HepG2 (cell line): ENCODE results near the gene CCT7. TPM values are rescaled to one million over a fixed set of nuclear protein-coding genes. Genes with fewer than 3 reads are reported as not detected.

Experiments used
- ARNT ChIP-seq: fragments of 450-650 bp; IDR thresholded peaks from 2 replicates; pipeline ENCODE4 v1.6.1; 2017
- HHEX ChIP-seq: IDR thresholded peaks from 2 replicates; pipeline ENCODE4 v1.6.1; 2016; ENCODE audit warnings: control low read depth
- MATR3 ChIP-seq: sonication (generic); formaldehyde crosslinking; IDR thresholded peaks from 2 replicates; pipeline ENCODE4 v1.4.0; 2020; ENCODE audit warnings: missing genetic modification reagents
- NKX3-1 ChIP-seq: sonication (generic); formaldehyde crosslinking; IDR thresholded peaks from 2 replicates; pipeline ENCODE4 v1.5.0; 2020; ENCODE audit warnings: missing genetic modification reagents
- NR2F1 ChIP-seq, 2 experiments: fragments of 450-650 bp in 1 of 2; formaldehyde crosslinking in 1 of 2; IDR thresholded peaks; 2 replicates each; pipeline versions ENCODE4 v1.5.0 to v1.6.1; 2016 to 2020; ENCODE audit warnings: mild to moderate bottlenecking in 1 of 2, missing compliant biosample characterization in 1 of 2, missing genetic modification reagents in 1 of 2, moderate library complexity in 1 of 2
- RNF2 ChIP-seq: fragments of 450-650 bp; conservative IDR thresholded peaks from 2 replicates; pipeline ENCODE4 v1.6.1; 2016; ENCODE audit warnings: low read depth
- TFE3 ChIP-seq: IDR thresholded peaks from 2 replicates; pipeline ENCODE4 v1.6.1; 2016
- TOPORS ChIP-seq: sonication (generic); formaldehyde crosslinking; IDR thresholded peaks from 2 replicates; pipeline ENCODE4 v1.8.0; 2023; ENCODE audit warnings: mild to moderate bottlenecking, missing genetic modification reagents
- U2AF1 ChIP-seq: fragments of 200-400 bp; formaldehyde crosslinking; optimal IDR thresholded peaks from 2 replicates; pipeline ENCODE3; 2017; ENCODE audit warnings: mild to moderate bottlenecking, low read depth, low read length
- WIZ ChIP-seq: sonication (generic); formaldehyde crosslinking; IDR thresholded peaks from 2 replicates; pipeline ENCODE4 v1.5.1; 2020; ENCODE audit warnings: mild to moderate bottlenecking, missing genetic modification reagents
- ZBTB21 ChIP-seq: sonication (generic); formaldehyde crosslinking; IDR thresholded peaks from 2 replicates; pipeline ENCODE4 v1.4.0; 2020; ENCODE audit warnings: missing genetic modification reagents
- ZBTB3 ChIP-seq: sonication (generic); formaldehyde crosslinking; IDR thresholded peaks from 2 replicates; pipeline ENCODE4 v1.4.0; 2020; ENCODE audit warnings: low read depth, mild to moderate bottlenecking, moderate library complexity, missing genetic modification reagents, borderline replicate concordance
- ZBTB42 ChIP-seq: sonication (generic); formaldehyde crosslinking; IDR thresholded peaks from 2 replicates; pipeline ENCODE4 v1.5.0; 2020; ENCODE audit warnings: mild to moderate bottlenecking, missing genetic modification reagents
- ZNF251 ChIP-seq: sonication (generic); formaldehyde crosslinking; IDR thresholded peaks from 2 replicates; pipeline ENCODE4 v1.9.0; 2021; ENCODE audit warnings: mild to moderate bottlenecking, missing genetic modification reagents
- ZNF280B ChIP-seq: sonication (generic); formaldehyde crosslinking; IDR thresholded peaks from 2 replicates; pipeline ENCODE4 v1.5.0; 2020; ENCODE audit warnings: missing genetic modification reagents, mild to moderate bottlenecking, borderline replicate concordance
- ZNF33B ChIP-seq: sonication (generic); formaldehyde crosslinking; IDR thresholded peaks from 2 replicates; pipeline ENCODE4 v1.5.1; 2020; ENCODE audit warnings: mild to moderate bottlenecking, missing genetic modification reagents
- ZNF430 ChIP-seq: sonication (generic); formaldehyde crosslinking; IDR thresholded peaks from 2 replicates; pipeline ENCODE4 v1.9.0; 2021; ENCODE audit warnings: mild to moderate bottlenecking, missing genetic modification reagents
- ZNF446 ChIP-seq: sonication (generic); formaldehyde crosslinking; IDR thresholded peaks from 2 replicates; pipeline ENCODE4 v1.5.0; 2020; ENCODE audit warnings: mild to moderate bottlenecking, missing genetic modification reagents
- ZNF451 ChIP-seq: sonication (generic); formaldehyde crosslinking; IDR thresholded peaks from 2 replicates; pipeline ENCODE4 v1.5.0; 2020; ENCODE audit warnings: mild to moderate bottlenecking, missing genetic modification reagents
- ZNF556 ChIP-seq: sonication (generic); formaldehyde crosslinking; IDR thresholded peaks from 2 replicates; pipeline ENCODE4 v1.4.0; 2020; ENCODE audit warnings: mild to moderate bottlenecking, missing genetic modification reagents, borderline replicate concordance
- ZNF614 ChIP-seq: IDR thresholded peaks from 2 replicates; pipeline ENCODE4 v1.6.1; 2018; ENCODE audit warnings: missing biosample characterization, missing genetic modification reagents, inconsistent platforms, borderline replicate concordance
- ZNF639 ChIP-seq: conservative IDR thresholded peaks from 2 replicates; pipeline ENCODE4 v1.6.1; 2018; ENCODE audit warnings: missing genetic modification reagents
- polyA plus RNA-seq, 8 experiments: library from polyadenylated mRNA; depleted of rRNA in 3 of 8; stranded (reverse) in 7 of 8; unstranded in 1 of 8; fragments of >200 nt; fragmentation: Illumina TruSeq in 4 of 8; extraction: Trizol in 4 of 8; gene quantifications; 2 replicates each; pipeline versions ENCODE4 v1.2.1 to v1.2.3, GENCODE V29; 2011 to 2016; ENCODE audit warnings: low read depth in 4 of 8, missing spikeins in 1 of 8, mixed read lengths in 1 of 8; ENCODE audit not compliant: insufficient read depth in 1 of 8
- total RNA-seq, 5 experiments: library from RNA; depleted of rRNA; stranded (reverse); fragments of >200 nt; fragmentation: Illumina TruSeq; extraction: Trizol; gene quantifications; 2 replicates each; pipeline ENCODE4 v1.2.3, GENCODE V29; 2016; ENCODE audit warnings: low read depth in 1 of 5
- TF ChIP-seq, protein P1 (sequence below): sonication (generic); formaldehyde crosslinking; IDR thresholded peaks from 2 replicates; pipeline ENCODE4 v1.4.0; 2020; ENCODE audit warnings: missing genetic modification reagents, mild to moderate bottlenecking, borderline replicate concordance

The CCT7 gene
- total and polyA plus RNA-seq, 2 of the 13 experiments (the other 11 are each of a cell fraction or from before 2014, with no cell fraction given), result 347 to 517 TPM

- no peak for TF ChIP-seq TFE3 (CRISPR knock-in tag)
- no peak for TF ChIP-seq NR2F1 (CRISPR knock-in tag; IDR thresholded peaks at IDR 0.05)
- TF ChIP-seq ARNT, result no peak
- TF ChIP-seq ZBTB21, result no peak
- no peak for TF ChIP-seq ZNF556 (CRISPR knock-in tag)
- TF ChIP-seq ZNF614, result no peak
- no peak for TF ChIP-seq RNF2
- peak; percentile 39; the same call in 1 of the 2 replicates for TF ChIP-seq ZNF446 (CRISPR knock-in tag)
- TF ChIP-seq ZNF280B, result peak; percentile 83; the same call in 1 of the 2 replicates
- TF ChIP-seq HHEX (CRISPR knock-in tag), result no peak
- TF ChIP-seq ZBTB3 (CRISPR knock-in tag), result no peak
- TF ChIP-seq WIZ (CRISPR knock-in tag), result peak; percentile 14; the same call in 1 of the 2 replicates
- TF ChIP-seq ZNF430 (CRISPR knock-in tag), result no peak
- TF ChIP-seq ZNF639 (CRISPR knock-in tag), result no peak
- 0 out of 2 replicates have a peak, but pooled peaks have one; percentile 11 for TF ChIP-seq ZNF33B (CRISPR knock-in tag)
- no peak for TF ChIP-seq ZBTB42 (CRISPR knock-in tag)
- TF ChIP-seq, protein P1, sequence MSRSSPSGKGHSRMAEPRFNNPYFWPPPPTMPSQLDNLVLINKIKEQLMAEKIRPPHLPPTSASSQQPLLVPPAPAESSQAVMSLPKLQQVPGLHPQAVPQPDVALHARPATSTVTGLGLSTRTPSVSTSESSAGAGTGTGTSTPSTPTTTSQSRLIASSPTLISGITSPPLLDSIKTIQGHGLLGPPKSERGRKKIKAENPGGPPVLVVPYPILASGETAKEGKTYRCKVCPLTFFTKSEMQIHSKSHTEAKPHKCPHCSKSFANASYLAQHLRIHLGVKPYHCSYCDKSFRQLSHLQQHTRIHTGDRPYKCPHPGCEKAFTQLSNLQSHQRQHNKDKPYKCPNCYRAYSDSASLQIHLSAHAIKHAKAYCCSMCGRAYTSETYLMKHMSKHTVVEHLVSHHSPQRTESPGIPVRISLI (CRISPR knock-in tag), result no peak
- no peak for TF ChIP-seq NKX3-1 (CRISPR knock-in tag)
- TF ChIP-seq U2AF1, result no peak
- TF ChIP-seq TOPORS (CRISPR knock-in tag), result no peak
- TF ChIP-seq MATR3 (CRISPR knock-in tag), result no peak
- TF ChIP-seq ZNF251 (CRISPR knock-in tag), result no peak
- no peak for TF ChIP-seq ZNF451
Observed at GRCh38 chr2:73283545-73284295, 49.6 kb downstream of the CCT7 start (continued).
